Central memory CD8-positive, alpha-beta T cell (primary cell): Measurements from ENCODE around the gene AGT.

Experiments used
- ATAC-seq: fragments of 150-1000 bp; cut with Tn5 transposase; replicated peaks from 2 replicates; pipeline ENCODE4 v1.10.0; 2022; ENCODE audit warnings: mild to moderate bottlenecking, moderate FRiP score, moderate number of reproducible peaks; ENCODE audit not compliant: poor library complexity, severe bottlenecking; ENCODE audit errors: extremely low read depth
- DNase-seq, 2 donors: peaks; one replicate each; pipeline ENCODE4 v3.0.0; 2021; ENCODE audit warnings: low spot score in 2 of 2
- H3K27ac Mint-ChIP-seq: one replicate; pipeline ENCODE4 v1.8.0; 2022; ENCODE audit warnings: low read depth, mild to moderate bottlenecking, moderate library complexity, mixed read lengths
- H3K27me3 Mint-ChIP-seq: one replicate; pipeline ENCODE4 v1.8.0; 2022; ENCODE audit warnings: mixed read lengths
- H3K36me3 Mint-ChIP-seq: one replicate; pipeline ENCODE4 v1.8.0; 2022; ENCODE audit warnings: mild to moderate bottlenecking, moderate library complexity, mixed read lengths; ENCODE audit not compliant: insufficient read depth
- H3K4me1 Mint-ChIP-seq: one replicate; pipeline ENCODE4 v1.8.0; 2022; ENCODE audit warnings: mixed read lengths
- H3K4me3 Mint-ChIP-seq: one replicate; pipeline ENCODE4 v1.8.0; 2022; ENCODE audit warnings: mild to moderate bottlenecking, moderate library complexity, mixed read lengths
- H3K9me3 Mint-ChIP-seq: one replicate; pipeline ENCODE4 v1.8.0; 2022; ENCODE audit warnings: mixed read lengths

Gene AGT

DNA sequence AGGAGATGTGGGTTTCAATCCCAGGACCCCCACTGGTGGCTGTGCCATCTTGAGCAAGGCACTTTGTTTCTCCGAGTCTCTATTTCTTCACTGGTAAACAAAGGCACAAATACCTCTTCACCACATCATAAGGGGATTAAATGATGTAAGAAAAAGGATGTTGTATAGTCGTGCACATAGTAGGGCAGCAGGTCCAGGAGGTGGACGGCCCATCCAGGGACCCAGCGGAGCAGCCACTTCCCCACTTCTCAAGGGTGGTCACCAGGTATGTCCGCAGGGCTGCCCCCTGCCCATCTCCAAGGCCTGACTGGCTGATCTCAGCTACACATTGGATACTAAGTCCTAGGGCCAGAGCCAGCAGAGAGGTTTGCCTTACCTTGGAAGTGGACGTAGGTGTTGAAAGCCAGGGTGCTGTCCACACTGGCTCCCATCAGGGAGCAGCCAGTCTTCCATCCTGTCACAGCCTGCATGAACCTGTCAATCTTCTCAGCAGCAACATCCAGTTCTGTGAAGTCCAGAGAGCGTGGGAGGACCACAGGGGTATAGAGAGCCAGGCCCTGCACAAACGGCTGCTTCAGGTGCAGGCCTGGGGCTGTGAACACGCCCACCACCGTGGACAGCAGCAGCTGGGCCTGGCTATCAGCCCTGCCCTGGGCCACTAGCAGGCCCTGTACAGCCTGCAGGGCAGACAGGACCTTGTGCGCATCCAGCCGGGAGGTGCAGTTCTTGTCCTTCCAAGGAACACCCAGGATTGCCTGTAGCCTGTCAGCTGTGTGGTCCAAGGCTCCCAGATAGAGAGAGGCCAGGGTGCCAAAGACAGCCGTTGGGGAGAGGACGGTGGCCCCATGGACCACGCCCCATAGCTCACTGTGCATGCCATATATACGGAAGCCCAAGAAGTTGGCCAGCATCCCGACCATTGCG lies 4.0 kb downstream of the AGT start:
- no peak overlapping the region for H3K4me3 Mint-ChIP-seq
- H3K27ac Mint-ChIP-seq: no peak overlapping the region
- no peak for ATAC-seq
- no peaks in the 10 kb centered on the region for H3K36me3 Mint-ChIP-seq
- no peaks in the 10 kb centered on the region for H3K9me3 Mint-ChIP-seq
- peaks cover 31% of the 10 kb centered on the region for H3K27me3 Mint-ChIP-seq
- H3K4me1 Mint-ChIP-seq: peaks cover 16% of the 10 kb centered on the region
- DNase-seq: no peak

DNA sequence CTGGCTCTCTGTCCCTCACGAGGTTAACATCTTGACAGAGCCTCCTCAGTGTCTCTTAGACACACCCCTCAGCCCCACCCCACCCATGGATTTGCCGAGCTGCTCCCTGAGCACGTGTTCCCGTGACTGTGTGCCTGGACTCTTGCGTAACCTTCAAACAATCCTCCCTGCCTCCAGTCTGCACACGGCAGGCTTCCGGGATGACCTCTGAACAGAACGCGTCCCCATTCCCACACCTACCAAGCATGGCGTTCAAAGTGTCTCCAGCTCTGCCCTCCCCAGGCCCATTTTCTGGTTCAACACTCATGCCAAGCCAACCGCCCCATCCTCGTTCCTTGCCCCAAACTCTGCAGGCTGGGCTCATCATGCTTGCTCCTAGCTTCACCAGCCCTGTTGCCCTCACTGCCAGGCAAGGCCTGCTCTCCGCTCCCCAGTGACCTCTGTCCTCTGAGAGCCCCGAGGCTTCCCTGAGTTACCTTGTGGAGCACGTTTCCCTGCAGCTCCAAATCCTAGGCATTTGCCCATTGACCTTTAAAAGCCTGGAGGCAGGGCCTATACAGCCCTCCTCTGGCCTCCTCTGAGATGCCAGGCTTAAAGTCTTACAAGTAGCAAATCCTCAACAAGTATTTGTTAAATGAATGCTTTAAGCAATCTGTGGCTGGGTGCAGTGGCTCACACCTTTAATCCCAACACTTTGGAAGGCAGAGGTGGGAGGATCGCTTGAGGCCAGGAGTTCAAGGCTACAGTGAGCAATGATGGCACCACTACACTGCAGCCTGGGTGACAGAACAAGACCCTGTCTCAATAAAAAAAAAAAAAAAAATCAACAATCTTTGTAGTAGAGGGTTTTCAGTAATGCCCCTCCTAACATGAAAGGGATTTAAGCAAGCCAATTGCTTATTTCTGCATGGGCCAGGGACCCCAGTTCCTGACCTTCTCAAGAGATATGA lies 5.0 kb downstream of the AGT start:
- Mint-ChIP-seq H3K9me3 (no peaks in the 10 kb centered on the region), H3K36me3 (no peaks in the 10 kb centered on the region), H3K27ac (no peak overlapping the region), H3K4me1 (peaks cover 16% of the 10 kb centered on the region), H3K27me3 (peaks cover 31% of the 10 kb centered on the region), H3K4me3 (no peak overlapping the region)
- DNase-seq: no peak
- ATAC-seq: no peak

DNA sequence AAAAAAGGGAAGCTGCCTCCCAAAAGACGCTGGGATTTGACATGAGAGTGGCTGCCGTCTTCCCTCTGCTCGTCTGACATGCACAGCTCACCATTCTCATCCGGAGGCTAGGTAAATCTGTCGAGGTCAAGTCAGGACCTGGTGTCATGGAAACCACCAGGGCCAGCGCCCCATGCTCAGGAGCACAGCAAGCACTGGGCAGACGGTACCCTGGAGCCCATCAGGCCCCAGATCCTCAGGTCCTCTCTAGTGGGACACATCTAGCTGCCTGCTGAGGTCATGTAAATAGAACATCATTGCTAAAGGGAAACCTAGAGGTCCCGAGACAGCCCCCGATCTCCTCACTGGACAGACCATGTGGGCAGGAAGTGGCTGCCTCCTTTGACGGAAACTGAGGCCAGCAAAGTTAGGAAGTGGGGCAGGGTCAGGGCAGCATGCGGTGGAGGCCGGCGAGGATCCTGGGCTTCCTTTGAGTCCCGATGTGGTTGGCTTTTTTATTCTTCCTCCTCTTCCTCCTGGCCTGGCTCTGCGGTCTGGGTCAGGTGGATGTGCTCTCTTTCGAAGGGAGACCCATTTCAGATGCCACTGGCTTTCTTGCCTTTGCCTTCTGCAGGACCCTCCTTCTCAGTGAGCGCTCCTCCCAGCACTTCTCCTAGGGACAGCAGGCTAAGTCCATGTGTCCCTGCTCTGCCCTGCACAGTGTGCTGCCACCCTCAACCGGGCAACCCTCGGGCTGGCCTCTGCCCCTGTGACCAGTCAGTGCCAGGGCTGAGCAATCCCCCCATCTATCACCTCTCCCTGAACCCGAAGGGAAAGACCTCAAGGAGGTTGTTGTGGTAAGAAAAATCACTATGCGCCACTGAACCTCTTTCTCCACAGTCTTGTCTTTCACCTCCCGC lies 5.9 kb downstream of the AGT start:
- peaks cover 16% of the 10 kb centered on the region for H3K4me1 Mint-ChIP-seq
- no peak for DNase-seq
- H3K27ac Mint-ChIP-seq: no peak overlapping the region
- no peaks in the 10 kb centered on the region for H3K36me3 Mint-ChIP-seq
- no peak for ATAC-seq
- peaks cover 26% of the 10 kb centered on the region for H3K27me3 Mint-ChIP-seq
- H3K9me3 Mint-ChIP-seq: no peaks in the 10 kb centered on the region
- H3K4me3 Mint-ChIP-seq: no peak overlapping the region

DNA sequence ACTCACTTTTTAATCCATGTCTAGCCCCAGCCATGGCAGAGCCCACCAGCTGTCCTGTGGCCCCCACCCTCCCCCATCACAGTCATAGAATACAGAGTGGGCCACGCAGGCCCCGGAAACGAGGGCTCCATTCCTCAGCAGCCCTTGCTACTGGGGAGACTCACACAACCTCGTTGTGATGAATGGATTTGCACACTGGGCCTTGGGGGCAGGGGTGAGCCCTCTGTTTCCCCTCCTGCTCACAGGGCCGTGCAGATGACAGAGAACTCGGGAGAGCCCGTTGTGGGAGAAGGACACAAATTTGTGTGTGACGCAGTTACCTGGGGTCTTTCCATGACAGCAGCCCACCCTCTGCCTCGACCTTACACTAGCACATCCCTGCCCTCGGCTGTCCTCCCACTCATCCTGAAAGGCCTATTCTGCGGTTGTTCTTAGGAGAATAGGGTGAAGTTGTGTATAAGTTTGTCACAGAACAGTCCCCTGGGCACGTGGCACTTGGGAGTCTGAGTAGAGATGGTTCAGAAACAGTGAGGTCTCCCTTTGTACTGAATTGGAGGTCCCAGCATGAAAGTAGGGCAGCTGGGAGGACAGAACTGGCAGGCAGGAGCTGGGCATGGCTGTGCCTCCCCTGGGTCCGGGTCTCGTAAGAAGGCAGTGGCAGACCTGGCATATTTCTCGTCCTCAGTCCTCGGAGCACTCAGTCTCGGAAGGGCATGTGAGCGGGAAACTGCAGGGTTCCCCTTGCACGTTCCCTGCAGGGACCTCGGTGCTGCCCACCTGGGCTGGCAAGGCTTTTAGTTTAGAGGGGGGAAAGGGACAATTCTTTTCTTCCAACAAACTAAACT lies 6.8 kb downstream of the AGT start:
- DNase-seq: no peak
- no peaks in the 10 kb centered on the region for H3K9me3 Mint-ChIP-seq
- peaks cover 19% of the 10 kb centered on the region for H3K27me3 Mint-ChIP-seq
- no peak overlapping the region for H3K4me3 Mint-ChIP-seq
- H3K27ac Mint-ChIP-seq: no peak overlapping the region
- no peak for ATAC-seq
- no peaks in the 10 kb centered on the region for H3K36me3 Mint-ChIP-seq
- H3K4me1 Mint-ChIP-seq: peaks cover 16% of the 10 kb centered on the region

DNA sequence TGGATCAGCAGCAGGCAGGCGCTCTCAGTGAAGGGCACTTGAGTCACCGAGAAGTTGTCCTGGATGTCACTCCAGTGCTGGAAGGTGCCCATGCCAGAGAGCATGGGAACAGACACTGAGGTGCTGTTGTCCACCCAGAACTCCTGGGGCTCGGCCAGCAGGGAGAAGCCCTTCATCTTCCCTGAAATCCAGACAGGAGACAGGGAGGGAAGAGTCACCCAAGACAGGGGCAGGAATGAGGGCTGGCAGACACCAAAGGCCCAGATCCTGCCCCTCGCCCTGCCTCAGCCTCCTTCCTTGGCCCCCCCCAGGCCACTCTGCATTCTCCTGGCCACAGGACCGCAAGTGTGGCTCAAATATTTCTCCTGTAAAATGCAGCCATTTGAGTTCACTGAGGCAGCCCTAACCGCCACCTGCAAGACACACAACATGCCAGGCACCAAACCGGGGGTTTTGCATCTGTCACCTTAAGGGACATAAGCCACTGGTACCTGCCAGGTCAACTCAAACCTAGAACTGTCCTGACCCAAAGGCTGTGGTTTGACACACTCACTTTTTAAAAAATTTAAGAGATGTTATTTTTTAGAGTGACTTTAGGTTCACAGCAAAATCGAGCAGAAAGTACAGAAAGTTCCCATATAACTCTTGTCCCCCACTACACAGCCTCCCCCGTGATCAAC lies 7.8 kb downstream of the AGT start:
- no peak overlapping the region for H3K4me3 Mint-ChIP-seq
- peaks cover 19% of the 10 kb centered on the region for H3K27me3 Mint-ChIP-seq
- no peak overlapping the region for H3K27ac Mint-ChIP-seq
- no peaks in the 10 kb centered on the region for H3K36me3 Mint-ChIP-seq
- ATAC-seq (no peak), DNase-seq (no peak)
- H3K4me1 Mint-ChIP-seq: peaks cover 16% of the 10 kb centered on the region
- no peaks in the 10 kb centered on the region for H3K9me3 Mint-ChIP-seq

DNA sequence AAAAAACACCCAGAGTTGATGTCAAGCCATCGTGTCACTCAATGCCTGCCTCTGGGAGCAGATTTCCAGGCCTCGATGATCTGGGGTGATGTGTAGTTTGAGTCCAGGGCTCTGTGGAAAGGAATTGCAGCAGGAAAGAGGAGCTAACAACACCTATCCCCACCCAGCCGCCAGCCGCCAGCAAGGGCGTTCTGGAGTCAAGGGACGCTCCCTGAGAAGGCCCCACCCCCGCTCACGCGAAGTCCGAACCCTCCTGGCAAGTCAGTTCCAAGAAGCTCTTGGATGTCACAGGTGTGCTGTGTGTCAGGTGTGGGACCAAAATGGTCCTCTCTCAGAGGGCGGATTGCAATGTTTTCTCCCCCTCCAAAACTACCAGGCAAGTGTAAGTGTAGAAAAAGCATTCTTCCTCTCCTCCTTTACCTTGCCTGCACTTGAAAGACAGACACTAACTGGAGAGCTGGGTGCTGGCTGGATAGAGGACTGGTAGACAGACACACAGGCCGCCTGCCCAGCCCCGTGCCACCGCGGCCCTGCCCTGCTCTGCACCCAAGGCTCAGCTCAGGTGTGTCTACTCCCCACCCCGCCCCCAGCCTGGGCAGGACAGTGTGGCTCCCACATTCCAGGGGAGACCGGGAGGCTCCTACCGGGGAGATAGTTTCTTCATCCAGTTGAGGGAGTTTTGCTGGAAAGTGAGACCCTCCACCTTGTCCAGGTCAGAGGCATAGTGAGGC lies 8.5 kb downstream of the AGT start:
- H3K27ac Mint-ChIP-seq: no peak overlapping the region
- ATAC-seq: no peak
- no peaks in the 10 kb centered on the region for H3K9me3 Mint-ChIP-seq
- no peak for DNase-seq
- peaks cover 19% of the 10 kb centered on the region for H3K27me3 Mint-ChIP-seq
- H3K4me3 Mint-ChIP-seq: no peak overlapping the region
- no peaks in the 10 kb centered on the region for H3K36me3 Mint-ChIP-seq
- peaks cover 16% of the 10 kb centered on the region for H3K4me1 Mint-ChIP-seq

DNA sequence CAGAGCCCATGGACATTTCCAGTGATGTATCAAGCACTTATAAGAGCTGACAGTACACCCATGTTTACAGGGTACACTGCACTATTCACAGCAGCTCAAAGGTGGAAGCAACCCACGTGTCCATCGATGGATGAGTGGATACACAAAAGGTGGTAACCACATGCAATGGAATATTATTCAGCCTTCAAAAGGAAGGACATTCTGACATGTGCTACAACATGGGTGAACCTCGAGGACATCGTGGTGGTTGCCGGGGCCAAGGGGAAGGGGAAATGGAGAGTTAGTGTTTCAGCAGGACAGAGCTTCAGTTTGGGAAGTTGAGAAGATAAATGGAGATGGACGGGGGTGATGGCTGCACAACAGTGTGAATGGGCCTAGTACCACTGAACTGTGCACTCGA lies 9.1 kb downstream of the AGT start:
- no peak for ATAC-seq
- Mint-ChIP-seq H3K4me1 (peaks cover 16% of the 10 kb centered on the region), H3K36me3 (no peaks in the 10 kb centered on the region), H3K9me3 (no peaks in the 10 kb centered on the region), H3K27me3 (peaks cover 19% of the 10 kb centered on the region), H3K27ac (no peak overlapping the region), H3K4me3 (no peak overlapping the region)
- no peak for DNase-seq

DNA sequence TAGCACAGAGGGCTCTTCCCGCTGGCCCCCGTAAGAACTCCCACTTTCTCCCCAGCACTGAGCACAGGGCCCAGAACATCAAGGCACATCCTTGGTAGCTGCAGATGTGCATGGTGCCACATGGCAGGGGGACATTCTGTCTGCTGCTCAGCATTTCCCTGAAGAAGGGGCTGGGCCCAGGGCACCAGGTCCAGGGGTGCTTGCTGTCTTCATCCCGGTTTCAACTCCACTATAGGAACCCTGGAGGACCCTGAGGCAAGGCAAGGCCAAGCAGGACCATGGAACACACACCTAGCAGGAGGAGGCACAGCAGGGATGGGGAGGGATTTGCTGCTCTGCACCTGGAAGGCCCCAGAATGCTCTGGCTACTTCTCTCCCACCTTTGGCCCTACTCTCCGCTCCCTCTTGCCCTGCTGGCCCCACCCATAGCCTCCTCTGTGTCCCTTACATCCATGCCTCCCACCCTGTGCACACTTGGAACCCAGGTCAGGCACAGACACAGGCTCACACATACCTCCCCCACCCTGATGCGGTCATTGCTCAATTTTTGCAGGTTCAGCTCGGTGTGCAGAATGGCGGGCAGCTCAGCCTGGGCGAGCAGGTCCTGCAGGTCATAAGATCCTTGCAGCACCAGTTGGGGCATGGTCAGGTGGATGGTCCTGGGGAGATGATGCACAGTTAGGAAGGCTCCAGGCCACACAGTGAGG lies 10.1 kb downstream of the AGT start:
- no peak for ATAC-seq
- Mint-ChIP-seq H3K4me1 (peaks cover 14% of the 10 kb centered on the region), H3K4me3 (no peak overlapping the region), H3K27ac (no peak overlapping the region), H3K36me3 (no peaks in the 10 kb centered on the region), H3K27me3 (peaks cover 16% of the 10 kb centered on the region), H3K9me3 (no peaks in the 10 kb centered on the region)
- DNase-seq: no peak

DNA sequence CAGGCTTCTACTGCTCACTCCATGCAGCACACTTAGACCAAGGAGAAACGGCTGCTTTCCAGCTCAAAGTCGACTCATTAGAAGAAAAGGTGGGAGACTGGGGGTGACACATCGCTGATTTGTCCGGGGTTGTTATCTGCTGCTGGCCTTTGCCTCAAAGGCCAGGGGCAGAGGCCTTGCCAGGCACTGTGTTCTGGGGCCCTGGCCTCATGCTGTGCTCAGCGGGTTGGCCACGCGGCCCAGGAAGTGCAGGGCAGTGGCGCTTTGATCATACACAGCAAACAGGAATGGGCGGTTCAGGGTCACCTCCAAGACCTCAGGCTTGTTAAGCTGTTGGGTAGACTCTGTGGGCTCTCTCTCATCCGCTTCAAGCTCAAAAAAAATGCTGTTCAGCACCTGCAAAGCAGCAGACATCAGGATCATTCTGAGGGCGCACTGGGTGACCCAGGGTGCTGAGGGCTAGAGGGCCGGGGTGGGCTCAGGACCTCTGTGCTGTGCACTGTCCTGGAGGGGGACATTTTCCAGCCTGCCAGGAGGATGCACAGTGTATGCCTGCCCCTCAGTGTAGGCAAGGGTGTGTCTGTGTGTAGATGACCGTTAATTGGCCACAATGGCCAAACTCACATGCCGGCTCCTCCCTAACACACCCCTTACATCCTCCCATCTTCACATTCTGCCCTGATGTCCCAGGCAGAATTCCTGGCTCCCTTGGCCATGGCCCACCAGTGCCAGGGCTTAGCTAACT lies 10.8 kb downstream of the AGT start:
- no peak for ATAC-seq
- no peak overlapping the region for H3K4me3 Mint-ChIP-seq
- no peaks in the 10 kb centered on the region for H3K9me3 Mint-ChIP-seq
- H3K27me3 Mint-ChIP-seq: peaks cover 9% of the 10 kb centered on the region
- peaks cover 6% of the 10 kb centered on the region for H3K4me1 Mint-ChIP-seq
- H3K36me3 Mint-ChIP-seq: no peaks in the 10 kb centered on the region
- no peak for DNase-seq
- no peak overlapping the region for H3K27ac Mint-ChIP-seq
